Measurements from ENCODE around the gene PIGZ.

Gene PIGZ

GRCh38 chr3:197001972-197002700 lies 33.5 kb upstream of the PIGZ start:
- no peak for DNase-seq (ENCODE audit: low spot score)

GRCh38 chr3:197001106-197001971 lies 32.7 kb upstream of the PIGZ start:
- DNase-seq (ENCODE audit: low spot score): no peak

- DNase-seq (ENCODE audit: low spot score): no peak
These were observed 31.6 kb upstream of the PIGZ start for GRCh38 chr3:197000211-197000610.

- no peak for DNase-seq (ENCODE audit: low spot score)
These were observed 30.5 kb upstream of the PIGZ start for GRCh38 chr3:196998966-196999760.

- no peak for DNase-seq (ENCODE audit: low spot score)
These were observed 28.7 kb upstream of the PIGZ start for GRCh38 chr3:196997311-196997710.

- DNase-seq (ENCODE audit: low spot score): no peak
These were observed 28.0 kb upstream of the PIGZ start for GRCh38 chr3:196996454-196997265.

- DNase-seq (ENCODE audit: low spot score): no peak
These were observed 27.2 kb upstream of the PIGZ start for GRCh38 chr3:196995646-196996355.

- DNase-seq (ENCODE audit: low spot score): no peak
These were observed 26.4 kb upstream of the PIGZ start for GRCh38 chr3:196995027-196995426.

- DNase-seq (ENCODE audit: low spot score): no peak
These were observed 25.4 kb upstream of the PIGZ start for GRCh38 chr3:196994056-196994455.

GRCh38 chr3:196992461-196993065 lies 23.9 kb upstream of the PIGZ start:
- DNase-seq (ENCODE audit: low spot score): no peak

- no peak for DNase-seq (ENCODE audit: low spot score)
These were observed 23.2 kb upstream of the PIGZ start for GRCh38 chr3:196991581-196992460.

- DNase-seq (ENCODE audit: low spot score): no peak
These were observed 22.0 kb upstream of the PIGZ start for GRCh38 chr3:196990601-196991007.

- DNase-seq (ENCODE audit: low spot score): no peak
These were observed 21.2 kb upstream of the PIGZ start for GRCh38 chr3:196989721-196990262.

GRCh38 chr3:196988241-196989029 lies 19.8 kb upstream of the PIGZ start:
- no peak for DNase-seq (ENCODE audit: low spot score)

- DNase-seq (ENCODE audit: low spot score): no peak
These were observed 18.4 kb upstream of the PIGZ start for GRCh38 chr3:196987022-196987421.

- DNase-seq (ENCODE audit: low spot score): no peak
These were observed 17.6 kb upstream of the PIGZ start for GRCh38 chr3:196985954-196986885.

- DNase-seq (ENCODE audit: low spot score): no peak
These were observed 16.7 kb upstream of the PIGZ start for GRCh38 chr3:196985298-196985697.

Data from COLO829 (cell line).